Panc1 (cell line): ENCODE data around the gene MON1A.

Experiments used
- CTCF ChIP-seq: fragments of 450-650 bp; IDR thresholded peaks from 2 replicates; pipeline ENCODE4 v1.5.1; 2017; ENCODE audit warnings: mild to moderate bottlenecking
- POLR2AphosphoS5 ChIP-seq: IDR thresholded peaks from 2 replicates; pipeline ENCODE4 v1.6.1; 2012; ENCODE audit warnings: mild to moderate bottlenecking, low read depth, low read length, moderate library complexity

GRCh38 chr3:49864505-49864904 lies 65.1 kb downstream of the MON1A start:
- TF ChIP-seq CTCF: no peak
- no peak for TF ChIP-seq POLR2AphosphoS5
